Peyer's patch (tissue), 4 donors: ENCODE measurements around the gene CD248. TPM values are rescaled to one million over a fixed set of nuclear protein-coding genes. Genes with fewer than 3 reads are reported as not detected.
A peak's percentile ranks its signal among the peaks of the same experiment; 100 is the strongest.

Experiments used
- DNase-seq, 3 donors: peaks; one replicate each; pipeline ENCODE4 v3.0.0-alpha.2; 2017 to 2019
- H3K27ac ChIP-seq, 4 donors: fragments of 200-600 bp; sonication (generic); one replicate each; pipeline ENCODE4 v1.5.1; 2016 to 2019
- H3K27me3 ChIP-seq, 2 donors: fragments of 200-600 bp; sonication (generic); one replicate each; pipeline ENCODE4 v1.5.1; 2019
- H3K36me3 ChIP-seq, 3 donors: fragments of 200-600 bp; sonication (generic); one replicate each; pipeline ENCODE4 v1.5.1; 2016 to 2019
- H3K4me1 ChIP-seq, 4 donors: fragments of 200-600 bp; sonication (generic); one replicate each; pipeline ENCODE4 v1.5.1; 2016 to 2019
- H3K4me3 ChIP-seq, 4 donors: fragments of 200-600 bp; sonication (generic); 1 replicate in 3 of 4; 2 replicates in 1 of 4; pipeline ENCODE4 v1.5.1; 2016 to 2019; ENCODE audit warnings: mild to moderate bottlenecking in 1 of 4
- H3K9me3 ChIP-seq, 4 donors: fragments of 200-600 bp; sonication (generic); one replicate each; pipeline ENCODE4 v1.5.1; 2016 to 2019; ENCODE audit warnings: mild to moderate bottlenecking in 1 of 4
- CTCF ChIP-seq, 6 experiments: fragments of 450-650 bp in 4 of 6; fragments of 200-600 bp in 2 of 6; sonication (generic) in 1 of 6; IDR thresholded peaks; one replicate each; pipeline ENCODE4 v1.5.1; 2017 to 2019; ENCODE audit warnings: antibody characterized with exemption in 6 of 6, mild to moderate bottlenecking in 3 of 6, moderate library complexity in 1 of 6
- POLR2A ChIP-seq, 2 donors: fragments of 450-650 bp; IDR thresholded peaks; one replicate each; pipeline ENCODE4 v1.5.1; 2017; ENCODE audit warnings: antibody characterized with exemption in 2 of 2, mild to moderate bottlenecking in 2 of 2, moderate library complexity in 2 of 2
- total RNA-seq, 4 donors: library from RNA; depleted of rRNA; stranded (reverse); fragments of >200 nt; gene quantifications; one replicate each; pipeline ENCODE4 v1.1.0, GENCODE V29; 2016

Gene CD248
- total RNA-seq, 4 donors from 2014 or later = 2.9 to 44.6 (median 12.0) TPM

GRCh38 chr11:66292543-66293332, 24.1 kb downstream of the CD248 start:
- Histone ChIP-seq H3K27me3 (peaks cover 0 to 10% of the 10 kb centered on the region in 2 donors), H3K9me3 (no peaks in the 10 kb centered on the region), H3K4me1 (peaks cover 0 to 22% (median 17%) of the 10 kb centered on the region in 4 donors), H3K4me3 (no peak overlapping the region), H3K27ac (no peak overlapping the region), H3K36me3 (no peaks in the 10 kb centered on the region)
- TF ChIP-seq CTCF (IDR thresholded peaks at IDR 0.05) (no peak), POLR2A (IDR thresholded peaks at IDR 0.05) (no peak)
- no peak for DNase-seq

- Histone ChIP-seq H3K27me3 (peaks cover 0 to 10% of the 10 kb centered on the region in 2 donors), H3K27ac (no peak within 1 kb of the TSS), H3K4me1 (peaks cover 0 to 29% (median 21%) of the 10 kb centered on the region in 4 donors), H3K4me3 (peak within 1 kb of the TSS; percentile 17 to 51 (median 49)), H3K36me3 (no peaks in the 10 kb centered on the region), H3K9me3 (no peaks in the 10 kb centered on the region)
- TF ChIP-seq POLR2A (IDR thresholded peaks at IDR 0.05) = no peak
- TF ChIP-seq CTCF (IDR thresholded peaks at IDR 0.05) = no peak
- no peak for DNase-seq
Measured at GRCh38 chr11:66291706-66292542, 24.9 kb downstream of the CD248 start, which contains the start of gene TMEM151A. Gene TMEM151A (plus strand): TSS chr11:66291894. CDS start chr11:66292014, 120 bp downstream.

- DNase-seq = no peak
- peaks cover 0 to 10% of the 10 kb centered on the region in 2 donors for H3K27me3 ChIP-seq
- H3K4me1 ChIP-seq = peaks cover 0 to 30% (median 21%) of the 10 kb centered on the region in 4 donors
- H3K27ac ChIP-seq = no peak overlapping the region
- peak overlapping the region in 3 of 4 donors; percentile 47 to 51 (median 51) for H3K4me3 ChIP-seq
- no peaks in the 10 kb centered on the region for H3K36me3 ChIP-seq
- H3K9me3 ChIP-seq = no peaks in the 10 kb centered on the region
- TF ChIP-seq CTCF (IDR thresholded peaks at IDR 0.05) (no peak), POLR2A (IDR thresholded peaks at IDR 0.05) (no peak)
Measured at GRCh38 chr11:66291303-66291705, 25.5 kb downstream of the CD248 start.

GRCh38 chr11:66290330-66290621, 26.6 kb downstream of the CD248 start:
- Histone ChIP-seq H3K27ac (no peak overlapping the region), H3K9me3 (no peaks in the 10 kb centered on the region), H3K4me3 (peak overlapping the region in 1 of 4 donors; percentile 95), H3K4me1 (peaks cover 0 to 30% (median 21%) of the 10 kb centered on the region in 4 donors), H3K36me3 (peaks cover 0 to 3% (median 0%) of the 10 kb centered on the region in 3 donors), H3K27me3 (peaks cover 0 to 10% of the 10 kb centered on the region in 2 donors)
- no peak for DNase-seq
- TF ChIP-seq CTCF (IDR thresholded peaks at IDR 0.05) (no peak), POLR2A (IDR thresholded peaks at IDR 0.05) (no peak)

- peak in 2 of 3 donors; percentile 73 to 87 for DNase-seq
- Histone ChIP-seq H3K9me3 (no peaks in the 10 kb centered on the region), H3K4me3 (peak overlapping the region; percentile 85 to 98 (median 93)), H3K36me3 (peaks cover 0 to 8% (median 0%) of the 10 kb centered on the region in 3 donors), H3K27ac (peak overlapping the region; percentile 80 to 99 (median 96)), H3K27me3 (peaks cover 0 to 10% of the 10 kb centered on the region in 2 donors), H3K4me1 (peaks cover 0 to 30% (median 21%) of the 10 kb centered on the region in 4 donors)
- no peak for TF ChIP-seq CTCF (IDR thresholded peaks at IDR 0.05)
- TF ChIP-seq POLR2A (IDR thresholded peaks at IDR 0.05) = no peak
Measured at GRCh38 chr11:66289548-66290329, 27.1 kb downstream of the CD248 start.
